ENCODE data around the gene GGA3.
"Not testable (repeated sequence)": the region's sequence is repeated elsewhere in the genome, so short reads cannot be mapped to it uniquely, and the experiment has no call there.

Gene GGA3

DNA sequence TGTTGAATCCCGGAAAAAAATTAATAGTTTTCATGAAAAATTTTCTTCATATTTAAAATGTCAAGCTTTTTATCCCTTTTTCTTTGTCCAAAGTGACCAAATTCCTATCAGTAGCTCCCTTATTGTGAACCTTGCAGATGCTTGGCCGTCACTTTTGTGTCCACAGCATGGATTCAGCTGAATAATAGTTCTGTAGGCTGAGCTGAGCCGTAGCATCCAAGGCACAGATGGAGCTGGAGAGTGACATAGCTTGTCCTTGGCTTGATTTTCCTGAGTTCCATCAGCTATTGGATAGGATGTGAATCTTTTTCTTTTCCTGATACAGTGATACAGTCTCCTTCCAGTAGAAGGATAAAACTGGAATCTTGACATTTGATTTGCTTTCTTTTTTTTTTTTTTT, 52.3 kb downstream of the GGA3 start:
- no peak for DNase-seq (ENCODE audit: low read depth)

DNA sequence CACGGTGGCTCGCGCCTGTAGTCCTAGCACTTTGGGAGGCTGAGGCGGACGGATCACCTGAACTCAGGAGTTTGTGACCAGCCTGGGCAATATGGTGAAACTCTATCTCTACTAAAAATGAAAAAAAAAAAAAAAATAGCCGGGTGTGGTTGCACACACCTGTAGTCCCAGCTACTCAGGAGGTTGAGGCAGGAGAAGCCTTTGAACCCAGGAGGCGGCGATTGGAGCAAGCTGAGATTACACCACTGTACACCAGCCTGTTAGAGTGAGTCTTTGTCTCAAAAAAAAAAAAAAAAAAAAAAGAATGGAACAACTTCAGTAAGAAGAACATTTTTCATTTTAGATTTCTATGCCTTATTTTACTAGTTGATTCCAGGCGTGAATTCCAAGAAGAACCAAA, 53.2 kb downstream of the GGA3 start:
- DNase-seq (ENCODE audit: low read depth): no peak

DNA sequence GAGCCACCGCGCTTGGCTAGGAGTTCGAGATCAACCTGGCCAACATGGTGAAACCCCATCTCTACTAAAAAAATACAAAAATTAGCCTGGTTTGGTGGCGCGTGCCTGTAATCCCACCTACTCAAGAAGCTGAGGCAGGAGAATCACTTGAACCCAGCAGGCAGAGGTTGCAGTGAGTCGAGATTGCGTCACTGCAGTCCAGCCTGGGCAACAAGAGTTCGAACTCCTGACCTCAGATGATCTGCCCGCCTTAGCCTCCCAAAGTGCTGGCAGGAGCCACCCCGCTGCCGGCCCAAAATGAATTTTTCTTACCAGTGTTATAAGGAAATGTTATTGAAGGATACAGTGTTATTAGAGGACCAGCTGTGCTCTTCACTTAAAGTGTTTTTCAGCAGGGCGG, 53.6 kb downstream of the GGA3 start:
- no peak for DNase-seq (ENCODE audit: low read depth)

GRCh38 chr17:75207050-75207407, 54.4 kb downstream of the GGA3 start:
- DNase-seq (ENCODE audit: low read depth): not testable (repeated sequence)

DNA sequence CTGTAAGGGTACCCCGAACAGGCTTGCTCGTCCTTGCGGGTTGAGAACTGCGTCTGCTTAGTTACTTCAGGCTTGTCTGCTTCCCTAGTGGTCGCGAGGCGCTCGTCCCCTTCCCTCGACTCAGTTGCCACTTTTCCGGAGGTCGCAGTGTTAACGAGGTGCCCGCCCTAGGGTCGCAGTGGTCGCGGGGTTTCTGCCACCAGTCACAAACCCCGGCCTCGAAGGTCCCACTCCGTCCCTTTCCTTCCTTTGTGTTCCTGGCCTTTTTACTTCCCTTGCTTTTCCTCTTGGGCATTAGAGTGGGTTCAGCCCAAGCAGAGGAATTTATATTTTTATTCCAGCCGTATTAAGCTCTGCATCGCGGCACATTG, 55.6 kb downstream of the GGA3 start:
- no peak for DNase-seq (ENCODE audit: low read depth)

- peak; percentile 80 for DNase-seq (ENCODE audit: low read depth)
Observed at GRCh38 chr17:75205037-75205792, 56.2 kb downstream of the GGA3 start, which contains the start of gene NUP85. TSS of gene NUP85 (plus strand) at chr17:75205679. CDS start at chr17:75205762, 83 bp downstream.

- DNase-seq (ENCODE audit: low read depth): no peak
Observed at GRCh38 chr17:75199886-75200618, 61.4 kb downstream of the GGA3 start.

DNA sequence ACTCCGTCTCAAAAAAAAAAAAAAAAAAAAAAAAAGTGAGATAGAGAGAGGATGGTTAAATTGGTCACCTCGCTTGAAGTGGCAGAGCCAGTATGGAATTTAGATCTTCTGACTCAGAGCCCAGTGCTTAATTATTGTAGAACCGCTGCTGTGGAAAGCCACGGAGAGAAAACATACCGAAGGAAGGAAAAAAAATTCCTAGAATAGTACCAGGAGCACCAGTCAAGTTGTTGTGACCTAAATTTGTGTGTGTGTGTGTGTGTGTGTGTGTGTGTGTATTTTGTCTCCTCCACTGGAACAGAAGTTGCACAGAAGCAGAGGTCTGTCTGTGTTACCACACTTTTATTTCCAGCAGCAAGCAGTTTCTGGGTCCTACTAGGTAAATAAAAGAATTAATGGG, 66.5 kb downstream of the GGA3 start:
- DNase-seq (ENCODE audit: low read depth): no peak

DNA sequence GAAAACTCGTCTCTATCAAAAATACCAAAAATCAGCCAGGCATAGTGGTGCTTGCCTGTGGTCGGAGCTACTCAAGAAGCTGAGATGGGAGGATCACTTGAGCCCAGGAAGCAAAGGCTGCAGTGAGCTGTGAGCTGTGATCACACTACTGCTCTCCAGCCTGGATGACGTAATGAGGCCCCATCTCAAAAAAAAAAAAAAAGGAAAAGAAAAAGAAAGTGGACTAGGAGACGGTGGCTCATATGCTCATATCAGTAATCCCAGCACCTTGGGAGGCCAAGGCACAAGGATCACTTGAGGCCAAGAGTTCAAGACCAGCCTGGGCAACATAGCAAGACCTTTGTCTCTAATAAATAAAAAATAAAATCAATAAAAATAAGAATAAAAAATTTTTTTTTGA, 69.8 kb downstream of the GGA3 start:
- no peak for DNase-seq (ENCODE audit: low read depth)

GRCh38 chr17:75188614-75189013, 72.8 kb downstream of the GGA3 start:
- no peak for DNase-seq (ENCODE audit: low read depth)
